Right lobe of liver (tissue), 6 donors: ENCODE results near the gene EZR. TPM values are rescaled to one million over a fixed set of nuclear protein-coding genes. Genes with fewer than 3 reads are reported as not detected.

Source experiments
- ATAC-seq, 4 donors: fragments of 200-7000 bp; cut with Tn5 transposase; one replicate each; pipeline ENCODE4 v1.9.1; 2020; ENCODE audit warnings: mild to moderate bottlenecking in 4 of 4, moderate library complexity in 4 of 4
- DNase-seq, 3 donors: peaks; one replicate each; pipeline ENCODE4 v3.0.0-alpha.2; 2020
- H3K27ac ChIP-seq, 3 donors: fragments of 200-600 bp; one replicate each; pipeline ENCODE4 v1.8.0; 2022
- H3K27me3 ChIP-seq, 2 donors: fragments of 200-600 bp; one replicate each; pipeline ENCODE4 v1.8.0; 2022
- H3K36me3 ChIP-seq, 4 donors: fragments of 200-600 bp; sonication (generic) in 1 of 4; one replicate each; pipeline versions ENCODE4 v1.5.1 to v1.8.0; 2017 to 2022; ENCODE audit warnings: control low read depth in 1 of 4
- H3K4me1 ChIP-seq, 4 donors: fragments of 200-600 bp; sonication (generic) in 1 of 4; one replicate each; pipeline versions ENCODE4 v1.5.1 to v1.8.0; 2017 to 2022; ENCODE audit warnings: control low read depth in 1 of 4
- H3K4me3 ChIP-seq, 3 donors: fragments of 200-600 bp; one replicate each; pipeline ENCODE4 v1.8.0; 2022
- H3K9me3 ChIP-seq, 4 donors: fragments of 200-600 bp; sonication (generic) in 1 of 4; one replicate each; pipeline versions ENCODE4 v1.5.1 to v1.8.0; 2017 to 2022; ENCODE audit warnings: control low read depth in 1 of 4
- POLR2A ChIP-seq: fragments of 450-650 bp; IDR thresholded peaks from one replicate; pipeline ENCODE4 v1.6.1; 2017; ENCODE audit warnings: antibody characterized with exemption, mild to moderate bottlenecking
- WGBS: methylation state at CpG from one replicate; pipeline ENCODE4 v1.1.6; 2018; ENCODE audit warnings: low coverage, low lambda C conversion rate; ENCODE audit not compliant: insufficient coverage; ENCODE audit errors: missing lambda C conversion rate; 5-methylcytosine and 5-hydroxymethylcytosine counted together
- intact Hi-C, 2 donors: fragments of 100-400 bp; cut with DNase I; formaldehyde crosslinking; loops; one replicate each; pipeline versions ENCODE4 v1.11.2 to v1.14.1; 2022
- total RNA-seq, 6 experiments: library from RNA; depleted of rRNA in 2 of 6; stranded (reverse); fragments of >200 nt in 2 of 6; fragmentation: NEBNext Ultra II Directional in 3 of 6; extraction: Animal tissue kit (Norgen Biotek cat#: 25700) in 3 of 6; gene quantifications; one replicate each; pipeline versions ENCODE4 v1.1.0 to v1.2.4, GENCODE V29; 2016 to 2023
- TF ChIP-seq, protein P1 (sequence below), 4 donors: fragments of 200-600 bp in 3 of 4; fragments of 450-650 bp in 1 of 4; IDR thresholded peaks; one replicate each; pipeline versions ENCODE4 v1.5.1 to v1.8.0; 2016 to 2022; ENCODE audit warnings: antibody characterized with exemption in 4 of 4, mild to moderate bottlenecking in 2 of 4
- donor health status: DM: no; HTN: yes; CAD: no.
- donor health status: DM: no; HTN: no; CAD: no.
- donor health status: DM: no; HTN: no; CAD: no.
- donor health status: DM: no; HTN: yes; CAD: no.
- donor health status: DM: no; HTN: yes; CAD: no.

EZR gene
- total RNA-seq, 6 experiments from 2014 or later, result 26.4 to 161 (median 35.9) TPM

DNA sequence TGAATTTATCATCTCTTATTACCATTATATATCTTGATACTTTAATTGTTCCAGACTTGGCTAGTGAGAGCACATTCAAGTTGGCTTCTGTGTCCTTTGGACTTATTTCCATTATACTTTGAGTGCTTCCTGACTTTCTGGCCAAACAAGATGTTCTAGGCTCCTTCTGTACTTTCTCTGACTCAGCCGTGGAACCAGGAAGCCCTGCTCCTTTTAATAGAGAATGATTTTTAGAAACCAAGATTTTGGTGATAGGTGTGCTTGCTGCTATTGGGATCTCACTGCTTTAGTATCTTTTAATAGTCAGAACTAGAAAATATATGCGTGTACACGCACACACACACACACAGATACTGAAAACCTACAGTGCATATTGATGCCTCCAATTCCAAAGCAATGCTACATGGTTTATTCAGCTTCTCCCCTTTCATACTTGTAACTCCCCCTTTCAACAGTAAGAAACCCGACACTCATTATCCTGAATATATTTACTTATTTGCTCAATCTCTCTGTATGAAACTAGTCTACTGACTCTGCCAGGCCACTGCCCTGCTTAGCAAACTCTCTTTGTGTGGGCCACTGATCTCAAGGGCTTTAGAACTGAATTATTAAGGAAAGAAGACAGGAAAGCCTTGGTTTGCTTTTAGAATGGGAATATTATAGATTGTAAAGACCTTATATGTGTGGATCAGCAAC lies 42.7 kb upstream of the EZR start:
- intact Hi-C loops, result no loop called here
- H3K9me3 ChIP-seq, result no peaks in the 10 kb centered on the region
- H3K36me3 ChIP-seq, result no peaks in the 10 kb centered on the region
- no peak for TF ChIP-seq POLR2A
- TF ChIP-seq, protein P1, sequence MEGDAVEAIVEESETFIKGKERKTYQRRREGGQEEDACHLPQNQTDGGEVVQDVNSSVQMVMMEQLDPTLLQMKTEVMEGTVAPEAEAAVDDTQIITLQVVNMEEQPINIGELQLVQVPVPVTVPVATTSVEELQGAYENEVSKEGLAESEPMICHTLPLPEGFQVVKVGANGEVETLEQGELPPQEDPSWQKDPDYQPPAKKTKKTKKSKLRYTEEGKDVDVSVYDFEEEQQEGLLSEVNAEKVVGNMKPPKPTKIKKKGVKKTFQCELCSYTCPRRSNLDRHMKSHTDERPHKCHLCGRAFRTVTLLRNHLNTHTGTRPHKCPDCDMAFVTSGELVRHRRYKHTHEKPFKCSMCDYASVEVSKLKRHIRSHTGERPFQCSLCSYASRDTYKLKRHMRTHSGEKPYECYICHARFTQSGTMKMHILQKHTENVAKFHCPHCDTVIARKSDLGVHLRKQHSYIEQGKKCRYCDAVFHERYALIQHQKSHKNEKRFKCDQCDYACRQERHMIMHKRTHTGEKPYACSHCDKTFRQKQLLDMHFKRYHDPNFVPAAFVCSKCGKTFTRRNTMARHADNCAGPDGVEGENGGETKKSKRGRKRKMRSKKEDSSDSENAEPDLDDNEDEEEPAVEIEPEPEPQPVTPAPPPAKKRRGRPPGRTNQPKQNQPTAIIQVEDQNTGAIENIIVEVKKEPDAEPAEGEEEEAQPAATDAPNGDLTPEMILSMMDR (IDR thresholded peaks at IDR 0.05), result no peak
- DNase-seq (no peak), ATAC-seq (no peak)
- no peak overlapping the region for H3K4me3 ChIP-seq
- H3K4me1 ChIP-seq, result no peaks in the 10 kb centered on the region
- 74% methylated on average over 4 of the region's 4 CpGs for WGBS
- no peak overlapping the region for H3K27ac ChIP-seq
- no peaks in the 10 kb centered on the region for H3K27me3 ChIP-seq

DNA sequence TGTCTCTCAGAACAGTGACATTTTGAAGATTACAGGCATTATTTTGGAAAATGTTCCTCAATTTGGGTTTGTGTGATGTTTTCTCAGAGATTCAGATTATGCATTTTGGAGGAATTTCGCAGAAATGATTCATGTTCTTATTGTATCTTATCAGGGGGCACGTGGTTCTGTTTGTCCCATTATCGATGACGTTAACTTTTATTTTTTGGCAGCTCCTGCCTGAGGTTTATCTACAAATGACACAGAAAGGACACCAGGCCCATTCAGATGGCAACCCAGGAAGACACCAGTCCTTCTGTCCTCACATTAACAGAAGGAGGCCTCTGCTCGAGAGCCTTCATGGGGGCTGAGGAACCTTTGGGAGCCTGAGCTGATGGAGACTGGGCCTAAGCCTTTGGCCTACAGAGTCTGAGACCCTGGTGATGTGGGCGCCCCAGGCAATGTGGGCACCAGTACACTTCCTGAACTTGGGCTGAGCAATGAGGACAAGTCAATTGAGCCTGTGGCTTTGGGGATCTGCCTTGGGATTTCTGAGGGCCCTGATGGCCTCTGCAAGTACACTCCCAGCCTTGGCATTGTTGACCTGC lies 41.2 kb upstream of the EZR start:
- no peaks in the 10 kb centered on the region for H3K9me3 ChIP-seq
- no peak for TF ChIP-seq POLR2A
- TF ChIP-seq, protein P1 (IDR thresholded peaks at IDR 0.05), result no peak
- H3K4me1 ChIP-seq, result no peaks in the 10 kb centered on the region
- intact Hi-C loops, result no loop called here
- 68% methylated on average over 5 of the region's 6 CpGs for WGBS
- H3K4me3 ChIP-seq, result no peak overlapping the region
- H3K27me3 ChIP-seq, result no peaks in the 10 kb centered on the region
- ATAC-seq (no peak), DNase-seq (no peak)
- H3K36me3 ChIP-seq, result no peaks in the 10 kb centered on the region
- H3K27ac ChIP-seq, result no peak overlapping the region

DNA sequence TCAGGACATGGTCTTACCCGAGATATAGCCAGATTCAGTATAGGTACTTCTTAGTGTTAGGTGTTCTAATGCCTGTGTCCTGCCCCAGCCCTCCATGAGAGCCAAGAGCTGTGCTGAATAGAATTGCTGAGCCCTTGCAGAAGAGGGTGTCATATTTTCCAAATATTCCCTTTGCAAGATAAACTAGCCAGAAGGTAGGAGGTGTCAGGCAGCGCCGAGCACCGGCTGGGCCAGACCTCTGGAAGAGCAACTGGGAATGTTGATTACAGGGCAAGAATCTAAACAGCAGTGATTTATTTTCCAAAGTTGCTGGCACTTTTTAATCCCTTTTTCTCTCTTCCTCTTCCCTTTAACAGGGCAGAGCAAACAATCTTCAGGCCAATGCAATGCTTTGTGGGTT lies 37.1 kb upstream of the EZR start:
- H3K9me3 ChIP-seq, result no peaks in the 10 kb centered on the region
- no peaks in the 10 kb centered on the region for H3K27me3 ChIP-seq
- WGBS, result 97% methylated on average over 4 of the region's 4 CpGs
- H3K4me3 ChIP-seq, result no peak overlapping the region
- H3K27ac ChIP-seq, result no peak overlapping the region
- intact Hi-C loops, result no loop called here
- no peak for ATAC-seq
- H3K4me1 ChIP-seq, result no peaks in the 10 kb centered on the region
- TF ChIP-seq POLR2A, result no peak
- TF ChIP-seq, protein P1 (IDR thresholded peaks at IDR 0.05), result no peak
- DNase-seq, result no peak
- no peaks in the 10 kb centered on the region for H3K36me3 ChIP-seq

DNA sequence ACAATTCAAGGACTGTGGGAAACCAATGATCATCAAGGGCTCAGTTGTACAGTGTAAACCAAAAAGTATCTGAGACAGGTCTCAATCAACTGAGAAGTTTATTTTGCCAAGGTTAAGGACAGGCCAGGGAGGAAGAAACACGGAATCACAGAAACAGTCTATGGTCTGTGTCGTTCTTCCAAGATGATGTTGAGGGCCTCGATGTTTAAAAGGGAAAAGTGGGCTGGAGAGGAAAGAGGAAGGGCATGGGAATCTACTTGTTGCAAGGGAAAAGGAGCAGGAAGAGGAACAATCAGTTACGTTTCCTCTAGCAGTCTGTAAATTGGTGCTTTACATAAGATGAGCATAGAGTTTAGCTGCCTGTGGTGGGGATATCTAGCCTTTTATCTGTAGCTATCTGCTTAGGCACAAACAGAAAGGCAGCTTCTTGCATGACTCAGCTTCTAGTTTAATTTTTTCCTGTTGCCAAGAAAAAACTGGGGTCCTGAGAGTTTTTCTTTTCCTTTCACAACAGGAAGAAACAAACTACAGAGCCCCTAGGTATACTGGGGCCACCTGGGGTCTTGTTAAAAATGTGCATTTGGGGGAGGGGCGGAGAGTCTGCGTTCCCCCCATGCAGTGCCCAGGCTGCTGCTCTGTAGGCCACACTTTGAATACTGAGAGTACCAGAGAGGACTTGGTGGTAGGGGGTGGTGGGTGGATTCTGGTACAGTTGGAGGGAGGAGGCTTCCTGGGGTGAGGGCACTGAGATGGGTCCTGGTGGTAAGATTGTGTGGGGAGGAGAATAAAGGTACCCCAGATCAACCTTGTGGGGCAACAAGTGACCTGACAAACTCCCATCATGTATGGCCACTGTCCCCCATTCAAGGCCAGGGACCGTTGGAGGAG lies 35.3 kb upstream of the EZR start:
- TF ChIP-seq, protein P1 (IDR thresholded peaks at IDR 0.05), result no peak
- TF ChIP-seq POLR2A, result no peak
- no peak for DNase-seq
- Histone ChIP-seq H3K27ac (no peak overlapping the region), H3K4me3 (no peak overlapping the region), H3K4me1 (no peaks in the 10 kb centered on the region), H3K36me3 (no peaks in the 10 kb centered on the region), H3K27me3 (no peaks in the 10 kb centered on the region), H3K9me3 (no peaks in the 10 kb centered on the region)
- 53% methylated on average over 5 of the region's 7 CpGs for WGBS
- ATAC-seq, result peak; percentile 20 to 38 (median 33)
- intact Hi-C loops, result no loop called here
